Sigmoid colon (tissue), 4 donors: ENCODE measurements around the gene BOLA3.

Experiments used
- CTCF ChIP-seq, 4 experiments: fragments of 450-650 bp in 3 of 4; fragments of 200-600 bp in 1 of 4; IDR thresholded peaks; one replicate each; pipeline ENCODE4 v1.5.1; 2016 to 2019; ENCODE audit warnings: antibody characterized with exemption in 4 of 4, mild to moderate bottlenecking in 3 of 4, moderate library complexity in 2 of 4
- EP300 ChIP-seq, 4 donors: sonication (generic); formaldehyde crosslinking; IDR thresholded peaks; one replicate each; pipeline ENCODE4 v1.6.1; 2017; ENCODE audit warnings: antibody characterized with exemption in 4 of 4
- POLR2A ChIP-seq, 2 donors: fragments of 450-650 bp; IDR thresholded peaks; one replicate each; pipeline ENCODE4 v1.6.1; 2016; ENCODE audit warnings: antibody characterized with exemption in 2 of 2, mild to moderate bottlenecking in 2 of 2, moderate library complexity in 2 of 2
- POLR2AphosphoS5 ChIP-seq, 4 donors: sonication (generic); formaldehyde crosslinking; IDR thresholded peaks; one replicate each; pipeline ENCODE4 v1.6.1; 2017; ENCODE audit warnings: antibody characterized with exemption in 4 of 4

DNA sequence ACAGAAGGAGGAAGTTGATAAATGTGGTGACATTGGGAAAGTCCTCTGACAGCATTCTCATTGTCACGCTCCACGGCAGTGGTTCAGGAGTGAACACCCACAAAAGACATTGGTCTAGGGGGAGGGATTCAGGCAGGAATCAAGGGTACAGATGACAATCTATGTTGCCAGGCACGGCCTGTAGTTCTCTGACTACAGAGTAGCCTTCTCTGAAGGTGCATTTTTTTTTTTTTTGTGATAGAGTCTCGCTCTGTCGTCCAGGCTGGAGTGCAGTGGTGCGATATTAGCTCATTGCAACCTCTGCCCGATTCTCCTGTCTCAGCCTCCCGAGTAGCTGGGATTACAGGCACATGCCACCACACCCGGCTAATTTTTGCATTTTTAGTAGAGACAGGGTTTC is 38.3 kb upstream of the BOLA3 start:
- TF ChIP-seq POLR2A (IDR thresholded peaks at IDR 0.05) (no peak), CTCF (IDR thresholded peaks at IDR 0.05) (no peak), POLR2AphosphoS5 (IDR thresholded peaks at IDR 0.05) (no peak), EP300 (IDR thresholded peaks at IDR 0.05) (no peak)
